AG10803 (cell line): ENCODE data around the gene PALD1.

Experiments
- DNase-seq: peaks from one replicate; pipeline ENCODE4 v3.0.0; 2010; ENCODE audit warnings: low read depth
- H3K4me3 ChIP-seq: 2 replicates; pipeline ENCODE4 v1.5.1; 2011; ENCODE audit warnings: mild to moderate bottlenecking, low read length, control low read depth
- CTCF ChIP-seq: conservative IDR thresholded peaks from 2 replicates; pipeline ENCODE4 v1.5.1; 2011; ENCODE audit warnings: mild to moderate bottlenecking, low read length, control low read depth, inconsistent platforms

The PALD1 gene

GRCh38 chr10:70582793-70583668, 104.5 kb downstream of the PALD1 start:
- no peak for DNase-seq
- no peak for TF ChIP-seq CTCF
- H3K4me3 ChIP-seq = no peak overlapping the region

DNA sequence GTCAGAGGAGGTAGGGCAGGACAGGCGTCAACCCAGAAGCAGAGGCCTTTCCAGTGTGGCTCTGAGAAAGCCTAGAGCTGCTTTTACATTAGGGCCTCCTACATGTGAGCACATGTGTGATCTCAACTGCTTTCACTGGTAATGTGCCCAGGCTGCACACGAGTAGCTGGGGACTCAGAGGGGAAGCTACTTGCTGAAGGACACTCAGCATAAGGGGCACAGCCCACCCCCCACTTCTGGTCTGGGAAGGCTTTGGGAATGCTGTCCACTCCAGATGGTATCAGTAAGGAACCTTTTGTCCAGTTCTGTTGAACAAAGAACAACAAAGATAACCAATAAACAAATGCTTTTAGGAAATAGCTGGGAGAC, 105.1 kb downstream of the PALD1 start:
- H3K4me3 ChIP-seq = no peak overlapping the region
- no peak for TF ChIP-seq CTCF
- no peak for DNase-seq

DNA sequence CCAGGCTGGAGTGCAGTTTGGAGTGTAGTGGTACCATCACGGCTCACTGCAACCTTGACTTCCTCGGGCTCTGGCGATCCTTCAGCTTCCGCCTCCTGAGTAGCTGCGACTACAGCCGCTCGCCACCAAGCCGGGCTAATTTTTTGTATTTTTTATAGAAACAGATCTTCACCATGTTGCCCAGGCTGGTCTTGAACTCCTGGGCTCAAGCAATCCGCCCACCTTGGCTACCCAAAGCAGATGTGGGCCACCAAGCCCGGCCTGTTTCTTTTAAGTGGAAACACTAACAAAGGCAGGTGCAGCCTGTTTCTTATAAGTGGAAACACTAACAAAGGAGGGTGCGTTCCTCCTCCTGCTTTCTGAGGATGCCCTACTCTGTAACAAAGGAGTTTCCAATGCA, 105.8 kb downstream of the PALD1 start:
- H3K4me3 ChIP-seq = no peak overlapping the region
- TF ChIP-seq CTCF = no peak
- DNase-seq = no peak

GRCh38 chr10:70584909-70585544, 106.5 kb downstream of the PALD1 start:
- DNase-seq = no peak
- no peak for TF ChIP-seq CTCF
- no peak overlapping the region for H3K4me3 ChIP-seq

- no peak for TF ChIP-seq CTCF
- no peak for DNase-seq
Observed at GRCh38 chr10:70585578-70586169, 107.1 kb downstream of the PALD1 start.

DNA sequence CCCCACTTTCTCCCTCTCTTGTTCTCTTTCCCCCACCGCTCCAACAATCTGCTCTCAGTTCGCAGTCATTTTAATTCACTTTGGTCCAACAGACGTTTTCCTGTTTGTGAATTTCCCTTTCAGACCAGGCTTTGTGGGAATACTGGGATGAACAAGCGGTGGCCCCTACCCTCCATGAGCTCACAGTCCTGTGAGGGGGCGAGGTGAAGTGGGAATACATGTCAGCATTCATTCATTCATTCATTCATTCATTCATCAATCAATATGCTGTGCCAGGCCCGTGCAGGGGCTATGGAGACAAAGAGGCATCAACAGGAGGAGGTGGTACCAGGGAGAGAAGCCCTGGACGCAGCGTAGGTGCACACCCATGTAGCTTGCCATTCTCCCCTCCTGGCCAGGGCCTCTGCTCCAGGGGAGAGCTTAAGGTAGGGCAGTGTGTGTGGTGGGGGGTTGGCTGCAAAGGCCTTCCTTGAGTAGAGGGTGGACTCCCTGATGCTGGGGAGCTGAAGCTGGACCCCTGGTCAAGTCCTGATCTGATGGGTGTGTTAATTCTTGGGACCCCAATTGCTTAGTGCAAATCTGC, 107.9 kb downstream of the PALD1 start:
- DNase-seq = no peak
- H3K4me3 ChIP-seq = no peak overlapping the region
- no peak for TF ChIP-seq CTCF

More at GRCh38 chr10:70585578-70586169, 107.1 kb downstream of the PALD1 start:
- no peak overlapping the region for H3K4me3 ChIP-seq
